Esophagus squamous epithelium (tissue), 5 donors: ENCODE measurements around the gene GMIP. TPM values are rescaled to one million over a fixed set of nuclear protein-coding genes. Genes with fewer than 3 reads are reported as not detected.
A peak's percentile ranks its signal among the peaks of the same experiment; 100 is the strongest.

ENCODE experiments used
- DNase-seq: peaks from one replicate; lab custom pipeline; 2025; lab: John Stamatoyannopoulos, UW
- H3K27ac ChIP-seq, 4 donors: fragments of 200-600 bp; sonication (generic); one replicate each; pipeline ENCODE4 v1.5.1; 2016 to 2019; ENCODE audit warnings: mild to moderate bottlenecking in 1 of 4
- H3K27me3 ChIP-seq, 4 donors: fragments of 200-600 bp; sonication (generic); 1 replicate in 3 of 4; 2 replicates in 1 of 4; pipeline versions ENCODE4 v1.5.1 to v1.6.0; 2017 to 2021; ENCODE audit warnings: antibody characterized with exemption in 1 of 4
- H3K36me3 ChIP-seq, 3 donors: fragments of 200-600 bp; sonication (generic); one replicate each; pipeline ENCODE4 v1.5.1; 2016 to 2019
- H3K4me1 ChIP-seq, 3 donors: fragments of 200-600 bp; sonication (generic); one replicate each; pipeline ENCODE4 v1.5.1; 2017 to 2019
- H3K4me3 ChIP-seq, 4 donors: fragments of 200-600 bp; sonication (generic); 1 replicate in 3 of 4; 2 replicates in 1 of 4; pipeline ENCODE4 v1.5.1; 2016 to 2019; ENCODE audit warnings: mild to moderate bottlenecking in 2 of 4, moderate library complexity in 1 of 4
- H3K9me3 ChIP-seq, 3 donors: fragments of 200-600 bp; sonication (generic); one replicate each; pipeline ENCODE4 v1.5.1; 2016 to 2019
- POLR2A ChIP-seq, 4 donors: fragments of 450-650 bp; IDR thresholded peaks; one replicate each; pipeline ENCODE4 v1.6.1; 2017; ENCODE audit warnings: antibody characterized with exemption in 4 of 4, mild to moderate bottlenecking in 4 of 4, moderate library complexity in 3 of 4
- WGBS, 2 donors: methylation state at CpG; one replicate each; pipeline ENCODE4 v1.1.5; 2018; 5-methylcytosine and 5-hydroxymethylcytosine counted together
- intact Hi-C: fragments of 100-400 bp; cut with DNase I; formaldehyde crosslinking; loops from one replicate; pipeline ENCODE4 v1.15.0; 2022
- total RNA-seq, 4 donors: library from RNA; depleted of rRNA; stranded (reverse); fragments of >200 nt; gene quantifications; one replicate each; pipeline ENCODE4 v1.1.0, GENCODE V29; 2016
- TF ChIP-seq, protein P1 (sequence below), 6 experiments: fragments of 450-650 bp in 4 of 6; fragments of 200-600 bp in 2 of 6; sonication (generic) in 2 of 6; IDR thresholded peaks; one replicate each; pipeline ENCODE4 v1.5.1; 2016 to 2019; ENCODE audit warnings: antibody characterized with exemption in 6 of 6, mild to moderate bottlenecking in 4 of 6, moderate library complexity in 4 of 6
- donor health status: DM: yes; HTN: yes; CAD: no.

Gene GMIP
- total RNA-seq, 4 donors from 2014 or later, result 7.0 to 22.8 (median 10.0) TPM

DNA sequence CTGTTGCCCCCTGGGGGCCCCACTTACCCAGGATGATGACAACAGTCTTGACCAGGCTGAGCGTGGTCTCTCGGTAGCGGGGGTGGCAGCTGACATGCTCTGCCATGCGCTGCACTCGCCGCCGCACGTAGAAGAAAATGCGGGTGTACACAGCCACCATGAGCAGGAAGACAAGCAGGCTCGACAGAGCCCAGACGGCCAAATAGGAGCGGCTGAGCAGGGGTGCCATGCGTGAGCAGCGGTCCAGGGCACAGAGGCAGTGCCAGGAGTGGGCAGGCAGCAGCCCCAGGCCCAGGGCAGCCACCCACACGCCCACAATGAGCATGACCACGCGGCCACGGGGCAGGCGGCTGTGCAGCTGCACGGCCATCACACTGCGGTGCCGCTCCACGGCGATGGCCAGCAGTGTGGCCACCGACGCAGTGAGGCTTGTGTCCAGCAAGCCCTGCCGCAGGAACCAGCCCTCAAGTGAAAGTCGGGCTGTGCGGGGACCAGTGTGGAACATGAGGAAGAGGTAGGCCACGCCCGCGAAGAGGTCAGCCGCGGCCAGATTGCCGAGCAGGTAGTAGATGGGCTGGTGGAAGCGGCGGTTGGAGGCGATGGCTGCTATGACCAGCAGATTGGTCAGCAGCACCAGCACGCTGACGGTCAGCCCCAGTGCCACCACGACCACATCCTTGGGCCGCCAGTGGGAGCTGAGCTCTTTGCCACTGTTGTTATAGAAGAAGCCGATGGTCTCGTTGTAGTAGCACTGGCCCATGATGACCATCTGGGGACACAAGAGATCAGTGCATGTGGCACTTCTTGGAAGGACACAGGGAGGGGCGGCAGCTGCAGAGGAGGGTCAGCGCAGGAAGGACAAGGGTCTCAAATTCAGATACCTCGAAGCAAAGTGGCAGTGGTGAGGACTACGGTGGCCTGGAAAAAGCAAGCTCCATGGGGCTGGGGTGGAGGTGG, 16.7 kb downstream of the GMIP start:
- peak overlapping the region in 2 of 4 donors; percentile 91 to 92 for H3K27ac ChIP-seq
- DNase-seq, result no peak
- TF ChIP-seq POLR2A (IDR thresholded peaks at IDR 0.05), result no peak
- TF ChIP-seq, protein P1, sequence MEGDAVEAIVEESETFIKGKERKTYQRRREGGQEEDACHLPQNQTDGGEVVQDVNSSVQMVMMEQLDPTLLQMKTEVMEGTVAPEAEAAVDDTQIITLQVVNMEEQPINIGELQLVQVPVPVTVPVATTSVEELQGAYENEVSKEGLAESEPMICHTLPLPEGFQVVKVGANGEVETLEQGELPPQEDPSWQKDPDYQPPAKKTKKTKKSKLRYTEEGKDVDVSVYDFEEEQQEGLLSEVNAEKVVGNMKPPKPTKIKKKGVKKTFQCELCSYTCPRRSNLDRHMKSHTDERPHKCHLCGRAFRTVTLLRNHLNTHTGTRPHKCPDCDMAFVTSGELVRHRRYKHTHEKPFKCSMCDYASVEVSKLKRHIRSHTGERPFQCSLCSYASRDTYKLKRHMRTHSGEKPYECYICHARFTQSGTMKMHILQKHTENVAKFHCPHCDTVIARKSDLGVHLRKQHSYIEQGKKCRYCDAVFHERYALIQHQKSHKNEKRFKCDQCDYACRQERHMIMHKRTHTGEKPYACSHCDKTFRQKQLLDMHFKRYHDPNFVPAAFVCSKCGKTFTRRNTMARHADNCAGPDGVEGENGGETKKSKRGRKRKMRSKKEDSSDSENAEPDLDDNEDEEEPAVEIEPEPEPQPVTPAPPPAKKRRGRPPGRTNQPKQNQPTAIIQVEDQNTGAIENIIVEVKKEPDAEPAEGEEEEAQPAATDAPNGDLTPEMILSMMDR (IDR thresholded peaks at IDR 0.05), result no peak

DNA sequence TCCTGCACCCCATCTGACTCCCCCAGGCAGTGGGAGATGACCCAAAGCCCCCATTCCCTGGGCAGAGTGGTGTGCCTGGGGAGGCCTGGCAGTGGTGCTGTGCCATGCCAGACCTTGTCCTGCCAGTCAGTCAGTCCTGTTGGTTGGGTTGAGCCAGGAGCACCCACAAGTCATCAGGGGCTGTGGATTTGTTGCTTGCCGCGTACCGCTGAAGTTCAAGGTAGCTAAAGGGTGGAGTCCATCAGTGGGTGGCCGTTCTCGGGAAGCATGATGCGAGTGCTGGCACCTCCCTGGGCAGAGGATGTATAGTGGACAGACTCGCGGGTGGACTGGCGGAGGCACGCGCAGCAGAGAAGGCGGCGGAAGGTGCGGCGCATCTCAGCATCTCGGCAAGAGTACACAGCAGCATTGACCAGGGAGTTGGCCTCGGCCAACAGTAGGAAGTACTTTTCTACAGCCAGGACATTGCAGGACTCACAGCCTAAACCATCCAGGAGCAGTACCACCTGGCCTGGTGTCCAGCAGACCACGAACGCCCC, 19.4 kb downstream of the GMIP start:
- no peak overlapping the region for H3K4me3 ChIP-seq
- no peak overlapping the region for H3K27ac ChIP-seq
- intact Hi-C loops, result no loop called here
- TF ChIP-seq, protein P1 (IDR thresholded peaks at IDR 0.05), result no peak
- TF ChIP-seq POLR2A (IDR thresholded peaks at IDR 0.05), result no peak
- peaks cover 11 to 31% (median 11%) of the 10 kb centered on the region in 3 donors for H3K4me1 ChIP-seq
- WGBS, 2 donors, result 84 to 88% methylated on average over 3 to 11 of the region's 19 CpGs
- peaks cover 0 to 17% (median 0%) of the 10 kb centered on the region in 3 donors for H3K36me3 ChIP-seq
- no peak for DNase-seq
- no peaks in the 10 kb centered on the region for H3K9me3 ChIP-seq
- H3K27me3 ChIP-seq, result peaks cover 0 to 9% (median 0%) of the 10 kb centered on the region in 4 donors

More for the DNA sequence above, 16.7 kb downstream of the GMIP start:
- Histone ChIP-seq H3K27me3 (peaks cover 0 to 9% (median 0%) of the 10 kb centered on the region in 4 donors), H3K9me3 (no peaks in the 10 kb centered on the region), H3K36me3 (peaks cover 0 to 23% (median 0%) of the 10 kb centered on the region in 3 donors), H3K4me1 (peaks cover 10 to 28% (median 11%) of the 10 kb centered on the region in 3 donors), H3K4me3 (peak overlapping the region in 3 of 4 donors; percentile 67 to 85 (median 71))
- WGBS, 2 donors, result 87 to 91% methylated on average over 19 to 36 of the region's 48 CpGs
- intact Hi-C loops, result no loop called here

DNA sequence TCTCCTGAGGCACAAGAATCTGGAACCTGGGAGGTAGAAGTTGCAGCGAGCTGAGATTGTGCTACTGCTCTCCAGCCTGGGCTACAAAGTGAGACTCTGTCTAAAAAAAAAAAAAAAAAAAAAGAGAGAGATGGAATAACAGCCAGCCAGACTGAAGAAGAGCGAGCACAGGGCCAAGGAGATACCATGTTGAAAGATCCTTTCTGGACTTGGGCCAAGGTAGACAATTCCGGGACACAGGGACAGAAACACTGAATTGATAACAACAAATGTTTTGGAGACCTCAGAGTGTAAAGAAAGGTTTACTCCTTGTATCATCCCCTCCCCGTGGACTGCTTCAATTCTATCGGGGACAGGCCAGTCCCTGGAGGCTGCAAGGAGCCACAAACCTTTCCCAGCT, 20.1 kb downstream of the GMIP start:
- no peak overlapping the region for H3K4me3 ChIP-seq
- H3K36me3 ChIP-seq, result peaks cover 0 to 17% (median 0%) of the 10 kb centered on the region in 3 donors
- intact Hi-C loops, result no loop called here
- H3K9me3 ChIP-seq, result no peaks in the 10 kb centered on the region
- no peak for TF ChIP-seq POLR2A (IDR thresholded peaks at IDR 0.05)
- TF ChIP-seq, protein P1 (IDR thresholded peaks at IDR 0.05), result no peak
- DNase-seq, result no peak
- WGBS, 2 donors, result 88 to 94% methylated on average over 5 of the region's 5 CpGs
- peaks cover 0 to 12% (median 0%) of the 10 kb centered on the region in 4 donors for H3K27me3 ChIP-seq
- H3K4me1 ChIP-seq, result peaks cover 10 to 31% (median 14%) of the 10 kb centered on the region in 3 donors
- no peak overlapping the region for H3K27ac ChIP-seq

DNA sequence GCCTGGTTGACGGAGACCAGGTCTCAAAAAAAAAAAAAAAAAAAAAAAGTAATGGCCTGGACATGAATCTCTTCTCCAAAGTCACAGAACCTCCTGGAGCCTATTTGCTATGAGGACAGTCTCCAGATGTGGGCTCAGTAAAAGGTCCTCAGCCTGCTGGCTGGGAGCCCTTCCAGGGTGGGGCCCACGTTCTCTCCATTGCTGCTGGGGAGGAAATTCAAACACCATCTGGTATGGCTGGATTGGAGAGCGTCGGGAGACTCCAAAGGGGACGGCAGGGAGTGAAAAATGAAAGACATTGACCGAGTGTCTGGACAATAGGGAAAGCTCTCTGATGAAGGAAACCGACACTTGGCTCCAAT, 23.6 kb downstream of the GMIP start:
- H3K9me3 ChIP-seq, result no peaks in the 10 kb centered on the region
- DNase-seq, result no peak
- no peak for TF ChIP-seq POLR2A (IDR thresholded peaks at IDR 0.05)
- TF ChIP-seq, protein P1 (IDR thresholded peaks at IDR 0.05), result no peak
- intact Hi-C loops, result no loop called here
- peaks cover 0 to 34% (median 0%) of the 10 kb centered on the region in 4 donors for H3K27me3 ChIP-seq
- H3K4me3 ChIP-seq, result no peak overlapping the region
- peaks cover 0 to 17% (median 0%) of the 10 kb centered on the region in 3 donors for H3K36me3 ChIP-seq
- 72 to 81% methylated on average over 6 to 7 of the region's 7 CpGs for WGBS, 2 donors
- H3K4me1 ChIP-seq, result peaks cover 6 to 17% (median 11%) of the 10 kb centered on the region in 3 donors
- no peak overlapping the region for H3K27ac ChIP-seq
